GM21526 (cell line): ENCODE results near the gene MIX23.

Source experiments
- ATAC-seq: cut with Tn5 transposase; IDR thresholded peaks from one replicate; pipeline ENCODE4 v1.9.1; 2021; ENCODE audit warnings: moderate library complexity; ENCODE audit not compliant: unreplicated experiment, low FRiP score

Gene MIX23

GRCh38 chr3:122353215-122353614 lies 29.8 kb downstream of the MIX23 start:
- no peak for ATAC-seq

- ATAC-seq = no peak
Measured at GRCh38 chr3:122351612-122352011, 31.4 kb downstream of the MIX23 start.

GRCh38 chr3:122350814-122351418 lies 32.1 kb downstream of the MIX23 start:
- no peak for ATAC-seq

GRCh38 chr3:122349171-122349570 lies 33.9 kb downstream of the MIX23 start:
- ATAC-seq = no peak

- ATAC-seq = no peak
Measured at GRCh38 chr3:122343654-122344053, 39.4 kb downstream of the MIX23 start.

GRCh38 chr3:122342803-122343202 lies 40.2 kb downstream of the MIX23 start:
- no peak for ATAC-seq

GRCh38 chr3:122332551-122332950 lies 50.5 kb downstream of the MIX23 start:
- ATAC-seq = no peak

GRCh38 chr3:122331886-122332285 lies 51.1 kb downstream of the MIX23 start:
- no peak for ATAC-seq

- no peak for ATAC-seq
Measured at GRCh38 chr3:122325769-122326168, 57.3 kb downstream of the MIX23 start.

GRCh38 chr3:122324871-122325323 lies 58.1 kb downstream of the MIX23 start, which contains the start of gene CSTA:
Gene CSTA, plus strand, starts transcription at chr3:122325248. Its CDS starts 45 bp downstream, at chr3:122325293.
- ATAC-seq = no peak

- ATAC-seq = no peak
Measured at GRCh38 chr3:122322095-122323075, 60.6 kb downstream of the MIX23 start.

- ATAC-seq = no peak
Measured at GRCh38 chr3:122318620-122319019, 64.4 kb downstream of the MIX23 start.

- no peak for ATAC-seq
Measured at GRCh38 chr3:122316368-122316767, 66.7 kb downstream of the MIX23 start.

- ATAC-seq = no peak
Measured at GRCh38 chr3:122315619-122316018, 67.4 kb downstream of the MIX23 start.

GRCh38 chr3:122314228-122314876 lies 68.7 kb downstream of the MIX23 start:
- no peak for ATAC-seq

- no peak for ATAC-seq
Measured at GRCh38 chr3:122313281-122313680, 69.8 kb downstream of the MIX23 start.

GRCh38 chr3:122312826-122313225 lies 70.2 kb downstream of the MIX23 start:
- ATAC-seq = no peak

- no peak for ATAC-seq
Measured at GRCh38 chr3:122310361-122310760, 72.7 kb downstream of the MIX23 start.
